MM.1S (cell line): ENCODE results near the gene OTOP3.

Experiments
- DNase-seq: peaks from one replicate; pipeline ENCODE4 v3.0.0-alpha.2; 2015
- H2AFZ ChIP-seq: fragments of 300-600 bp; sonication (generic); 2 replicates; pipeline ENCODE4 v1.6.0; 2016; ENCODE audit warnings: antibody characterized with exemption, low read length
- H3F3A ChIP-seq: fragments of 300-600 bp; sonication (generic); 2 replicates; pipeline ENCODE4 v1.6.1; 2016; ENCODE audit warnings: mild to moderate bottlenecking, antibody characterized with exemption, low read length, moderate library complexity, mixed read lengths; ENCODE audit not compliant: insufficient read depth
- H3K27ac ChIP-seq: fragments of 300-600 bp; sonication (generic); 2 replicates; pipeline ENCODE4 v1.5.1; 2016; ENCODE audit warnings: mild to moderate bottlenecking, low read length
- H3K27me3 ChIP-seq: fragments of 300-600 bp; sonication (generic); replicated peaks from 2 replicates; pipeline ENCODE4 v1.6.0; 2016; ENCODE audit warnings: low read length; ENCODE audit not compliant: insufficient read depth
- H3K36me3 ChIP-seq: fragments of 300-600 bp; sonication (generic); replicated peaks from 2 replicates; pipeline ENCODE4 v1.6.1; 2016; ENCODE audit warnings: mild to moderate bottlenecking, low read length, mixed read lengths; ENCODE audit not compliant: insufficient read depth
- H3K4me1 ChIP-seq: fragments of 300-600 bp; sonication (generic); 2 replicates; pipeline ENCODE4 v1.6.1; 2016; ENCODE audit warnings: low read length, mixed read lengths
- H3K4me2 ChIP-seq: fragments of 300-600 bp; sonication (generic); 2 replicates; pipeline ENCODE4 v1.6.0; 2016; ENCODE audit warnings: low read depth, low read length
- H3K4me3 ChIP-seq: fragments of 300-600 bp; sonication (generic); 2 replicates; pipeline ENCODE4 v1.5.1; 2016; ENCODE audit warnings: low read length, mixed read lengths
- H3K79me2 ChIP-seq: fragments of 300-600 bp; sonication (generic); 2 replicates; pipeline ENCODE4 v1.6.1; 2016; ENCODE audit warnings: mixed run types, low read length, mixed read lengths
- H3K9ac ChIP-seq: fragments of 300-600 bp; sonication (generic); 2 replicates; pipeline ENCODE4 v1.6.1; 2016; ENCODE audit warnings: low read length, mixed read lengths
- H3K9me2 ChIP-seq: fragments of 300-600 bp; sonication (generic); replicated peaks from 2 replicates; pipeline ENCODE4 v1.6.1; 2016; ENCODE audit warnings: mild to moderate bottlenecking, low read length, mixed read lengths; ENCODE audit not compliant: insufficient read depth
- H3K9me3 ChIP-seq: fragments of 300-600 bp; sonication (generic); replicated peaks from 2 replicates; pipeline ENCODE4 v1.6.1; 2016; ENCODE audit warnings: mild to moderate bottlenecking, low read length, mixed read lengths; ENCODE audit not compliant: insufficient read depth
- H4K20me1 ChIP-seq: fragments of 300-600 bp; sonication (generic); 2 replicates; pipeline ENCODE4 v1.6.1; 2016; ENCODE audit warnings: mild to moderate bottlenecking, low read length, moderate library complexity, mixed read lengths; ENCODE audit not compliant: insufficient read depth
- CTCF ChIP-seq: fragments of 300-600 bp; sonication (generic); IDR thresholded peaks from 2 replicates; pipeline ENCODE4 v1.5.1; 2016; ENCODE audit warnings: antibody characterized with exemption, low read length, mixed read lengths
- EZH2 ChIP-seq: fragments of 300-600 bp; sonication (generic); optimal IDR thresholded peaks from 2 replicates; pipeline ENCODE3; 2017; ENCODE audit warnings: low read depth, mild to moderate bottlenecking, antibody characterized with exemption, low read length, mixed read lengths
- EZH2phosphoT487 ChIP-seq: fragments of 300-600 bp; sonication (generic); IDR thresholded peaks from 2 replicates; pipeline ENCODE4 v1.6.1; 2018; ENCODE audit warnings: antibody characterized with exemption, low read length

The OTOP3 gene

DNA sequence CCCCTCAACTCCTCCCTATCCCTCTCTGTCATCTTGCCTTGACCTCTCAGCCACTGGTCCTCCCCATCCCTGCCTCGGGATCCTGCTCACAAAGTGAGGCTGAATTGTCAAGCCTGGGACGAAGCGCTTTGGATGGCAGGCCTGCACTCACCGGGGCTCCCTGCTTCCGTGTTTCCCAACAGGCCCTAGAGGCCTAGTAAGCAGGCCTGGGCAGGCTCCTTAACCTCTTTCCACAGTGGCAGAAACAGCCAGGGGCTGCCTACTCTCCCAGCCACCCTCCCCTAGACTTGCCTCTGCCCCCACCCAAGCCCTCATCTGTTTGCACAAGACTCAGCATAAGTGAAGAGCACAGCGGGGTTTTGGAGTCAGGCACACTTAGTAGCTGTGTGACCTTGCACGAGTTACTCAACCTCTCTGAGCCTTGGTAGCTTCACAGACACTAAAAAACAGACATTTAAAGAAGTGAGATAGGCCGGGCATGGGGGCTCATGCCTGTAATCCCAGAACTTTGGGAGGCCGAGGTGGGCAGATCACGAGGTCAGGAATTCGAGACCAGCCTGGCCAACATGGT is 37.2 kb upstream of the OTOP3 start:
- Histone ChIP-seq H3K4me3 (no peak overlapping the region), H3K79me2 (no peaks in the 10 kb centered on the region), H3K9me2 (no peaks in the 10 kb centered on the region), H4K20me1 (no peaks in the 10 kb centered on the region), H3K4me2 (no peak overlapping the region), H3K9ac (no peak overlapping the region), H3K36me3 (no peaks in the 10 kb centered on the region), H3F3A (no peaks in the 10 kb centered on the region), H3K4me1 (no peaks in the 10 kb centered on the region), H3K27me3 (peaks cover 83% of the 10 kb centered on the region), H2AFZ (no peak overlapping the region), H3K27ac (no peak overlapping the region), H3K9me3 (no peaks in the 10 kb centered on the region)
- TF ChIP-seq CTCF (no peak), EZH2phosphoT487 (no peak), EZH2 (no peak)
- no peak for DNase-seq

DNA sequence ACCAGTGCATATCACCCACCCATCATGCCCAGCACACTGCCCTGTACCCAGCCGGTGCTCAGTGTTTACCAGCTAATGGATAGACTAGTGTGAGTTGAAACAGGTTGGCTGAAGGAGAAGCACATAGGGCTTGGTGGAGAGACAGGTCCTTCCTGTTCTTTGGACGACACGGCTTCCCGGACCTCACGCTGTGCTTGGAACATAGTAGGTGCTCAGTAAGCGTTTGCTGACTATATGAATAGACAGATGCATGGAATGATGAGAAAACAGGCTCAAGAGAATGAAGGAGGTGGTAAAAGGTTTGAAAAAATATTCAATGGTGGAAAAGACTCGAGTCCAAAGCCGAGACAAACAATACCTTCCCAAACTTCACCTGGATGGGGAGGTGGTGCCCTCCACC is 35.5 kb upstream of the OTOP3 start:
- Histone ChIP-seq H3K36me3 (no peaks in the 10 kb centered on the region), H3K9me2 (no peaks in the 10 kb centered on the region), H4K20me1 (no peaks in the 10 kb centered on the region), H3K9ac (no peak overlapping the region), H3F3A (no peaks in the 10 kb centered on the region), H3K27ac (no peak overlapping the region), H3K4me2 (no peak overlapping the region), H3K4me3 (no peak overlapping the region), H2AFZ (no peak overlapping the region), H3K9me3 (no peaks in the 10 kb centered on the region), H3K27me3 (peaks cover 83% of the 10 kb centered on the region), H3K79me2 (no peaks in the 10 kb centered on the region), H3K4me1 (no peaks in the 10 kb centered on the region)
- DNase-seq, result no peak
- TF ChIP-seq CTCF (no peak), EZH2 (no peak), EZH2phosphoT487 (no peak)

- no peak overlapping the region for H3K4me3 ChIP-seq
- H3K36me3 ChIP-seq, result no peaks in the 10 kb centered on the region
- DNase-seq, result no peak
- no peak overlapping the region for H3K4me2 ChIP-seq
- H3K27me3 ChIP-seq, result peaks cover 79% of the 10 kb centered on the region
- no peaks in the 10 kb centered on the region for H3K9me3 ChIP-seq
- no peaks in the 10 kb centered on the region for H4K20me1 ChIP-seq
- H3K9me2 ChIP-seq, result no peaks in the 10 kb centered on the region
- no peaks in the 10 kb centered on the region for H3K79me2 ChIP-seq
- H2AFZ ChIP-seq, result no peak overlapping the region
- no peak overlapping the region for H3K9ac ChIP-seq
- H3K4me1 ChIP-seq, result no peaks in the 10 kb centered on the region
- no peak overlapping the region for H3K27ac ChIP-seq
- TF ChIP-seq CTCF (no peak), EZH2phosphoT487 (no peak), EZH2 (no peak)
- no peaks in the 10 kb centered on the region for H3F3A ChIP-seq
Measured at GRCh38 chr17:74901353-74902135, 34.2 kb upstream of the OTOP3 start.
